Measurements from ENCODE around the gene FAM168A.
A peak's percentile ranks its signal among the peaks of the same experiment; 100 is the strongest.

FAM168A gene

DNA sequence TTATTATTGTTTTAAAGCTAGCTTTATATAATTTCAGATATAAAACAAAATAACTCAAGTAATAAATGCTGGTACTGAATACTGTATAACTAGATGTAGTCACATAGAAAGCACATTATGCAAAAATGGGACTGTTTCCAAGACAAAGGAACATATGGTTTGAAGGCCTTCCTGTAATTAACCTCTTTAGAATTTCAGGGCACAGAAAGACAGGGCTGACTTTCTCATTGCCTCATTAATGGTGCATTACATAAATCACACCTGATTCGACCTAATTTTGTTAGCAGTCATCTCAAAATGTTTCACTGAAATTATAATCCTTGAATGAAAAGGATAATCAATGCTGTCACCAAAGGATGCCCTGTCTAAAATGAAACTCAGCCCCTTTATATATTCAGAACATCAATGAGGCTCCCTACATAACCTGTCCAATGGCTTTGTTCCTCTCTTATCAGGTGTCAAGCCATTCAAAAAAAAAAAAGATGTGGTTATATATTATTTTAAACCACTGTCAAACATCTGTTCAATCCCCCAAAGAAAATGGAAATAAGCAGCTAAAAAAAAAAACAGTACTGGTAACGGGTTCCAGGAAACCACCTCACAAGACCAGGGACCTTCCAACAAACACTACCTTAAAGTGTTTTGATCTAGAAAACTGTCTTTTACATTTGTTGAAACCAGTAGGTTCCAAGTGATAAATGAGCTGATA, 77.4 kb downstream of the FAM168A start:
- FAIRE-seq (no peak), DNase-seq (ENCODE audit: low spot score) (no peak)

DNA sequence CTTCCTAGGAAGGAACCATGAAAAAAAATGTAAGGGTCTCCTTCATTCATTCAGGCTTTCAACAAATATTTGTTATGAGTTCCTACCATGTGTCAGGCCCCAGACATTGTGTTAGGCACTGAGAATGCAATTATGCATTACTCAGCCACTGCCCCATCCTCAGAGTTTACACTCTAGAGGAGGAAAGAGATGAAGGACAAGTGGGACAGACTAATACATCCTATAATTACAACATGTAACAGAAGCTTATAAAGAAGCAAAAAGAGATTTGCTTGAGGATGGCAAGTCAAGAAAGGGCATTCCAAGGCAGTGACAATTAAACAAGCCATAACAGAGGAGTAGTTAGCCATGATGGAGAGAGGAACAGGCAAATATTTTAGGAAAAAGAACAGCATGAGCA, 78.6 kb downstream of the FAM168A start:
- DNase-seq (ENCODE audit: low spot score) (no peak), FAIRE-seq (no peak)

DNA sequence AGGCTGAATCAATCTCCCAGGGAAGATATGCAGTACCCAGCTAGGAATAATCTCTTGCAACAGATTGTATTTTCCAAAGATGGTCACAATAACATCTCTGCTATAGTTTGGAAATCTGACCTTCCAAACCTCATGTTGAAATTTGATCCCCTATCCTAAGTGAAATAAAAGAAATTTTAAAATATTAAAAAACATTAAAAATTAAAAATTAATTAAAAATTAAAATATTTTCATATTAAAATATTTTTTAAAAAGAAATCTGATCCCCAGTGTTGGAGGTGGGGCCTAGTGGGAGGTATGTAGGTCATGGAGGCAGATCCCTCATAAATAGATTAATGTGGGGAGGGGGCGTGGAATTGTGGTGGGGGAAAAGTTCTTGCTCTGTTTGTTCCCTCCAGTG, 79.7 kb downstream of the FAM168A start:
- FAIRE-seq (no peak), DNase-seq (ENCODE audit: low spot score) (no peak)

GRCh38 chr11:73516080-73516479, 81.8 kb downstream of the FAM168A start:
- FAIRE-seq (no peak), DNase-seq (ENCODE audit: low spot score) (no peak)

DNA sequence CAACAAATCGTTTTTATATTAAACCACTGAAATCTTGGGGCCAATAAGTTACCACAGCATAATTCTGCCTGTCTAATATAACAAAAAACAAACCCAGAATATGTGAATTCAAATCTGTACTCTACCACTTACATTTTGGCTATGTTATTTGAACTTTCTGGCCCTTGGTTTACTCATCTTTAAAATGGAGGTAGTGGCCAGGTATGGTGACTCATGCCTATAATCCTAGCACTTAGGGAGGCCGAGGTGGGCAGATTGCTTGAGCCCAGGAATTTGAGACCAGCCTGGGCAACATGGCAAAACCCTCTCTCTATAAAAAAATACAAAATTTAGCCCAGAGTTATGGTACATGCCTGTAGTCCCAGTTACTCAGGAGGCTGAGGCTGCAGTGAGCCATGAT, 84.2 kb downstream of the FAM168A start:
- DNase-seq (ENCODE audit: low spot score): no peak
- no peak for FAIRE-seq

- FAIRE-seq (no peak), DNase-seq (ENCODE audit: low spot score) (no peak)
These were observed 87.0 kb downstream of the FAM168A start for GRCh38 chr11:73510877-73511276.

- FAIRE-seq (no peak), DNase-seq (ENCODE audit: low spot score) (no peak)
These were observed 87.8 kb downstream of the FAM168A start for GRCh38 chr11:73510106-73510505.

- FAIRE-seq: no peak
- DNase-seq (ENCODE audit: low spot score): no peak
These were observed 88.7 kb downstream of the FAM168A start for GRCh38 chr11:73509188-73509587.

DNA sequence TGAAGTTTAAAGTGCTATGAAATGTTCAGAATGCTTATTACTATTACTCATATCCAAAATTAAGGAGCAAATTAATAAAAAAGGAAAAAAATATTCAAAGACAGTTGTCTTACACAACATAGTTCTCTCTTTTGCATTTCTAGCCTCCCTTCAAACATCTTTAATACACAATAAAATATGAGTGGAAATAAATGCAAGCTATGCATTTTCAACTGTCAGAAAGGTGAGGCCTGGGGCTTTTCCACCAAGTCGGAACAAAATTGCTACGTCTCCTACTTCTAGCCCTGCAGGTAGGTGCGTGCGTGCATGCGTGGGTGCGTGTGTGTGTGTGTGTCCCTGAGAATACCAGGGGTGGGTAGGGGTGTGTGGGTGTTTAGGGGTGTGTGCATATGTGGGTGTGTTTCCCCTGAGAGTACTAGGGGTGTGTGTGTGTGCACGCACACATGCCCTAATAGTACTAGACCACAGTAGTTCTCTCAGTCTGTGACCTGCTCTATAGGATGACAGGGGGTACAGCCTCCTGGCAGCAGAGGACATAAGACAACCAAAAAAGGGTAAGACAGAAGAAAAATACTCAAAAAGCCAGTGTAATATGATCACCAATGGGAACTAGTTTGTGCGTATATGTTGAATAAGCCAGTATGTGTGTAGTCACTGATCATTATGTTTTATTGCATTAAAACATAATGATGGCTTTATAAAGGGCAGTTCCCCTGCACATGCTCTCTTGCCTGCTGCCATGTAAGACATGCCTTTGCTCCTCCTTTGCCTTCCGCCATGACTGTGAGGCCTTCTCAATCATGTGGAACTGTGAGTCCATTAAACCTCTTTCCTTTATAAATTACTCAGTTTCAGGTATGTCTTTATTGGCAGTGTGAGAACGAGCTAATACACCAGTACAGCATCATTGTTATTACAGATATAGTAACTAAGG, 89.4 kb downstream of the FAM168A start:
- FAIRE-seq (no peak), DNase-seq (ENCODE audit: low spot score) (no peak)

DNA sequence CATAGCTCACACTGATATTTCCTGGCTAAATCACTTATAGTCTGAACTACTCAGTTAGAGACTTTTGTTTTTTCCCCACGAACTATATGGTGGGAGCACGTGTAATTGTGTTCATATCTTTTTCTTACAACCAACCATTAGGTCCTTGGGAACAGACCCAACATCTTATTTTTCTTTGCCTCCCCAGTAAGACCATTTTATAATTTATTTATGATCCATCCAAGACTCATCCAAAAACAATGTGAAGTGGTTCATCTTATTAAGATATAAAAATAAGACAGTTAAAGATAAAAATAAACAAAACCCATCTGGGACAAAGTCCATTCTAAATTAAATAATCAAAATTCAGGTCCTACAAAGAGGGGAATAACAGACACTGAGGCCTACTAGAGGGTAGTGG, 90.8 kb downstream of the FAM168A start:
- no peak for DNase-seq (ENCODE audit: low spot score)
- no peak for FAIRE-seq

GRCh38 chr11:73506038-73506437, 91.9 kb downstream of the FAM168A start:
- DNase-seq (ENCODE audit: low spot score): no peak
- FAIRE-seq: no peak

- DNase-seq (ENCODE audit: low spot score): no peak
- FAIRE-seq: no peak
These were observed 99.6 kb downstream of the FAM168A start for GRCh38 chr11:73498343-73498742.

DNA sequence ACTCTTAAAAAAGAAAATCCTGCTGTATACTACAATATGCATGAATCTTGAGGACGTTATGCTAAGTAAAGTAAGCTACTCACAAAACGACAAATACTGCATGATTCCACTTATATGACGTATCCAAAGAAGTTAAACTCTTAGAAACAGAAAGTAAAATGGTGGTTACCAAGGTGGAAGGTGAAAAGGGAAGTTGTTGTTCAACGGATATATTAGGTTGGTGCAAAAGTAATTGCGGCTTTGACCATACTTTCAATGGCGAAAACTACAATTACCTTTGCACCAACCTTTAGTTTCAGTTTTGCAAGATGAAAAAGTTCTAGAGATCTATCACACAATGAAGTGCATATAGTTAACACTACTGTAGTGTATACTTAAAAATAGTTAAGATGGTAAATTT, 101.8 kb downstream of the FAM168A start:
- FAIRE-seq (no peak), DNase-seq (ENCODE audit: low spot score) (no peak)

DNA sequence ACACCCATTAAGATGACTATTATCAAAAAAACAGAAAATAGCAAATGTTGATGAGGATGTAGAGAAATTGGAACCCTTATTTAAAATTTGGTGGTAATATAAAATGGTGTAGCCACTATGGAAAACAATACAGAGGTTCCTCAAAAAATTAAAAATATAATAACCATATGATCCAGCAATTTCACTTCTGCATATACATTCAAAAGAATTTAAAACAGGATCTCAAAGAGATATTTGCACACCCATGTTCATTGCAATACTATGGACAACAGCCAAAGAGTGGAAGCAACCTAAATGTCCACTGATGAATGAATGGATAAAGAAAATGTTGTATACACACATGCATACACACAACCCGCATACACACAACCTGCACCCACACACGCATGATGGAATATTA, 102.2 kb downstream of the FAM168A start:
- DNase-seq (ENCODE audit: low spot score) (no peak), FAIRE-seq (no peak)

GRCh38 chr11:73493956-73494598, 103.8 kb downstream of the FAM168A start:
- no peak for FAIRE-seq

DNA sequence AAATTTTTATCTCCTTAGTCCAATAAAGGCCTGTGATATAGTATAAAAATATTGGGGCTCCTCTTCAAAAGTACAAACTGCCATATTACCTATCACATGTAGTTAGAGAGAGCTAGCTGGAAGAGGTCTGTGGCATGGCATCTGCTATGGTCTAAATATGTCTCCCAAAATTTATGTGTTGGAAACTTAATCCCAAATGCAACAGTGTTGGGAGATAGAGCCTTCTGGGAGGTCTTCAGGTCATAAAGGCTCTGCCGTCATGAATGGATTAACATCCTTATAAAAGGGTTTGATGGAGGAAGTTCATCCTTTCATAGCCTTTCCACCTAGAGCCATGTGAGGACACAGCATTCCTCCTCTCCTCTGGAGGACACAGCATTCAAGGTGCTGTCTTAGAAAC, 116.3 kb downstream of the FAM168A start:
- no peak for DNase-seq (ENCODE audit: low spot score)
- no peak for FAIRE-seq

More at GRCh38 chr11:73493956-73494598, 103.8 kb downstream of the FAM168A start:
- peak; percentile 38 for DNase-seq (ENCODE audit: low spot score)

DNA sequence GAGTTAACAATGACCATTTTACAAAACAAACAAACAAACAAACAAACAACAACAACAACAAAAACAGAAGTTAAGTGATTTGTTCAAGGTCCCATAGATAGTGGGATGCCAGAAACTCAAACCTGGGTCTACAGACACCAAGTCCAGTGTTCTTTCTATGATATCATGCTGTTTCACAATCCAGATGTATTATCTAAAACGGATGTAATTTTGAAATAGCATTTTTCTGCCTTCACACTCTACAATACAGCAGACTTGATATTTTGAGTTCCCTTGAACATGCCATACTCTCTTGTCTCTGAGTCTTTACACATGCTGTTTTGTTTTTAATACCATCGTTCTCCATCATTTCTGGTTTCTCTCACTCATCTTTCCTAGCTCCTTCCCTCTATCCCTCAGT, 117.2 kb downstream of the FAM168A start:
- DNase-seq (ENCODE audit: low spot score) (no peak), FAIRE-seq (no peak)

DNA sequence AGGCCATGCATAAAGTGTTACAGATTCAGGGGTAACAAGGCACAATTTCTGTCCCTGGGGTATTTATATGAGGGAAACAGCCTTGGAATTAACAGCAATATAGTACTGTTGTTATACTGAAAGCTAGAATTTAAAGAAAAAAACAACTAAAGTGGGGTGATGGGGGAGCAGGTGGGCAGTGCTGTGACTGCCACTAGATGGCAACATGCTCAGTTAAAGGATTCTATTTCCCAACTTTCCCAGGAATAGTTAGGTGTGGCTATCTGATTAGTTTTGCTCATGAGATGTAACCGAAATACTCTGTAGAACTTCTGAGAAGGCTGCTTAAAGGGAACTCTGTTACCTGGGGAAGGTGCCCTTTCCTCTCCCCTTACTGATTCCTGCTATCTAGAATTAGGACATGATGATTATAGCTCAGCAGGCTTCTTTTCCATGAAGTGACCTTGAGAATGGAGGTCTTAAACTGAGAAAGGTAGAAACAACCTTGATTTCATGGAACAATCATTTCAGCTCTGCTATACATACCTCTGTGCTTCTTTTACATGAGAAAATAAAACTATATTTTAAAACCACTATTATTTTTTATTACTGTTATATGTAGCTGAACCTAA, 119.1 kb downstream of the FAM168A start:
- peak; percentile 13 for DNase-seq (ENCODE audit: low spot score)
- no peak for FAIRE-seq

- no peak for DNase-seq (ENCODE audit: low spot score)
- no peak for FAIRE-seq
These were observed 120.4 kb downstream of the FAM168A start for GRCh38 chr11:73477518-73477917.

- FAIRE-seq (no peak), DNase-seq (ENCODE audit: low spot score) (no peak)
These were observed 122.3 kb downstream of the FAM168A start for GRCh38 chr11:73475549-73476095.

DNA sequence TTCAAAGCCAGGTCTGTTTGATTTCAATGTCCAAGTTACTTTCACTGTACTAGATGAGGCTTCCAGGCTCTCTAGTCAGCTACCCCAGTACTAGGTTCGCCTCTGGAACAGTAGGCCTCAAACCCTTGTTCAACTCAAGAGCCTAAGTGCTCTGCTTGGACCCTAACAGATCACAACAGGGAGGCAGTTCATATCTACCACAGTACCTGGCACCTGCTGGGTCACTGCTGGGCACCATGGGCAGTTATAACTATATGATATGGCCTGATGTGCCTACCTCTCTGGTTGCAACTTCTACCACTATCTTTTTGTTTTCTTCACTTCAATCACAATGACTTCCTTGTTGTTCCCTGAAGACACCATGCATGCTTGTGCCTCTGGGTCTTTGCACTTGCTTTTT, 124.7 kb downstream of the FAM168A start:
- no peak for FAIRE-seq
- DNase-seq (ENCODE audit: low spot score): no peak
